SK-N-SH treated with all-trans-retinoic acid at 6 μM for 48 hours (cell line): ENCODE data around the gene SPATA20.

Experiments
- ATAC-seq: fragments of 200-7000 bp; cut with Tn5 transposase; 3 replicates; pipeline ENCODE4 v1.9.1; 2020; ENCODE audit warnings: mild to moderate bottlenecking, moderate library complexity
- BACH2 ChIP-seq: fragments of 250-450 bp; sonication (Bioruptor Pico); IDR thresholded peaks from 2 replicates; pipeline ENCODE4 v1.9.0; 2021; ENCODE audit warnings: mild to moderate bottlenecking, borderline replicate concordance
- CSDC2 ChIP-seq: fragments of 250-450 bp; sonication (Bioruptor Pico); IDR thresholded peaks from 2 replicates; pipeline ENCODE4 v1.5.0; 2020; ENCODE audit warnings: mild to moderate bottlenecking, moderate library complexity
- ESRRG ChIP-seq: fragments of 250-450 bp; sonication (Bioruptor Pico); IDR thresholded peaks from 2 replicates; pipeline ENCODE4 v1.6.1; 2021; ENCODE audit warnings: mild to moderate bottlenecking
- GLIS3 ChIP-seq: fragments of 250-450 bp; sonication (Bioruptor Pico); IDR thresholded peaks from 2 replicates; pipeline ENCODE4 v1.5.0; 2020; ENCODE audit warnings: mild to moderate bottlenecking, moderate library complexity
- PPARA ChIP-seq: fragments of 250-450 bp; sonication (Bioruptor Pico); IDR thresholded peaks from 2 replicates; pipeline ENCODE4 v1.5.0; 2020; ENCODE audit warnings: mild to moderate bottlenecking, borderline replicate concordance
- RARB ChIP-seq: fragments of 250-450 bp; sonication (Bioruptor Pico); IDR thresholded peaks from 2 replicates; pipeline ENCODE4 v1.8.0; 2021; ENCODE audit warnings: mild to moderate bottlenecking, moderate library complexity
- SNAI2 ChIP-seq: fragments of 250-450 bp; sonication (Bioruptor Pico); IDR thresholded peaks from 2 replicates; pipeline ENCODE4 v1.5.0; 2020; ENCODE audit warnings: mild to moderate bottlenecking, moderate library complexity
- TCF4 ChIP-seq: fragments of 250-450 bp; sonication (Bioruptor Pico); IDR thresholded peaks from 2 replicates; pipeline ENCODE4 v1.8.0; 2021; ENCODE audit warnings: mild to moderate bottlenecking, moderate library complexity, borderline replicate concordance
- TOX ChIP-seq: fragments of 250-450 bp; sonication (Bioruptor Pico); IDR thresholded peaks from 2 replicates; pipeline ENCODE4 v1.8.0; 2021; ENCODE audit warnings: mild to moderate bottlenecking, moderate library complexity, borderline replicate concordance
- ZC3H10 ChIP-seq: fragments of 250-450 bp; sonication (Bioruptor Pico); IDR thresholded peaks from 2 replicates; pipeline ENCODE4 v1.5.1; 2021; ENCODE audit warnings: mild to moderate bottlenecking, moderate library complexity
- ZFP3 ChIP-seq: fragments of 250-450 bp; sonication (Bioruptor Pico); IDR thresholded peaks from 2 replicates; pipeline ENCODE4 v1.5.0; 2020; ENCODE audit warnings: mild to moderate bottlenecking, moderate library complexity
- ZFP30 ChIP-seq: fragments of 450-650 bp; formaldehyde crosslinking; IDR thresholded peaks from 2 replicates; pipeline ENCODE4 v1.5.0; 2022; ENCODE audit warnings: mild to moderate bottlenecking, moderate library complexity
- ZNF565 ChIP-seq: fragments of 450-650 bp; formaldehyde crosslinking; conservative IDR thresholded peaks from 2 replicates; pipeline ENCODE4 v1.5.0; 2020; ENCODE audit warnings: low read depth, mild to moderate bottlenecking, moderate library complexity
- ZNF70 ChIP-seq: fragments of 450-650 bp; formaldehyde crosslinking; IDR thresholded peaks from 2 replicates; pipeline ENCODE4 v1.5.0; 2020; ENCODE audit warnings: mild to moderate bottlenecking, moderate library complexity
- ZNF8 ChIP-seq: fragments of 450-650 bp; formaldehyde crosslinking; IDR thresholded peaks from 2 replicates; pipeline ENCODE4 v1.5.0; 2020; ENCODE audit warnings: mild to moderate bottlenecking, moderate library complexity
- TF ChIP-seq, protein P1 (sequence below): fragments of 250-450 bp; sonication (Bioruptor Pico); IDR thresholded peaks from 2 replicates; pipeline ENCODE4 v1.5.1; 2021; ENCODE audit warnings: mild to moderate bottlenecking, moderate library complexity
- TF ChIP-seq, protein P2 (sequence below): fragments of 250-450 bp; sonication (Bioruptor Pico); IDR thresholded peaks from 2 replicates; pipeline ENCODE4 v1.8.0; 2021; ENCODE audit warnings: low read depth, mild to moderate bottlenecking, moderate library complexity, borderline replicate concordance
- TF ChIP-seq, protein P3 (sequence below): fragments of 250-450 bp; sonication (Bioruptor Pico); IDR thresholded peaks from 2 replicates; pipeline ENCODE4 v1.8.0; 2020; ENCODE audit warnings: mild to moderate bottlenecking, moderate library complexity, borderline replicate concordance
- TF ChIP-seq, protein P4 (sequence below): fragments of 250-450 bp; sonication (Bioruptor Pico); IDR thresholded peaks from 2 replicates; pipeline ENCODE4 v1.5.0; 2020; ENCODE audit warnings: mild to moderate bottlenecking, moderate library complexity
- TF ChIP-seq, protein P5 (sequence below): fragments of 250-450 bp; sonication (Bioruptor Pico); IDR thresholded peaks from 2 replicates; pipeline ENCODE4 v1.5.1; 2020; ENCODE audit warnings: low read depth, mild to moderate bottlenecking, moderate library complexity

SPATA20 gene

DNA sequence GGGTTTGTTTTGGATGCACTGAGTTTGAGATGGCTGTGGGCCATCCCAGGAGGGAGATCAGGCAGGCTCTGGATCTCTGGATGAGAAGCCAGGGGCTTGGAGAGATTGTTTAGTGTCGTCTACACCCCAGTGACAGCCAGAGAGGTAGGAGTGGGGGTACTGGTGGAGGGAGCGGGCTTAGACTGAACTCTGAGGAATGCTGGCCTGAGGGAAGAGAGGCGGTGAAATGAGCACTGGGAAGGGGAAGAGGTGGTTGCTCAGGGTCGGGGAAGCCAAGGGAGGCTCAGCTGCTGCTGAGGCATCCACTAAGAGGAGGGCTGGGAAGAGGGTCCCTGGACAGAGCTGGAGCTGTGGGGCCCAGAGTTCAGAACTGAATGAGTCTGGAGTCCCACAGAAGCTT is 37.1 kb downstream of the SPATA20 start:
- ATAC-seq, result no peak
- TF ChIP-seq PPARA (CRISPR knock-in tag), result no peak
- no peak for TF ChIP-seq ZNF565
- TF ChIP-seq ZFP3 (CRISPR knock-in tag), result no peak
- TF ChIP-seq, protein P1, sequence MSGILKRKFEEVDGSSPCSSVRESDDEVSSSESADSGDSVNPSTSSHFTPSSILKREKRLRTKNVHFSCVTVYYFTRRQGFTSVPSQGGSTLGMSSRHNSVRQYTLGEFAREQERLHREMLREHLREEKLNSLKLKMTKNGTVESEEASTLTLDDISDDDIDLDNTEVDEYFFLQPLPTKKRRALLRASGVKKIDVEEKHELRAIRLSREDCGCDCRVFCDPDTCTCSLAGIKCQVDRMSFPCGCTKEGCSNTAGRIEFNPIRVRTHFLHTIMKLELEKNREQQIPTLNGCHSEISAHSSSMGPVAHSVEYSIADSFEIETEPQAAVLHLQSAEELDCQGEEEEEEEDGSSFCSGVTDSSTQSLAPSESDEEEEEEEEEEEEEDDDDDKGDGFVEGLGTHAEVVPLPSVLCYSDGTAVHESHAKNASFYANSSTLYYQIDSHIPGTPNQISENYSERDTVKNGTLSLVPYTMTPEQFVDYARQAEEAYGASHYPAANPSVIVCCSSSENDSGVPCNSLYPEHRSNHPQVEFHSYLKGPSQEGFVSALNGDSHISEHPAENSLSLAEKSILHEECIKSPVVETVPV (CRISPR knock-in tag), result no peak
- TF ChIP-seq ZFP30, result no peak
- no peak for TF ChIP-seq SNAI2 (CRISPR knock-in tag)
- TF ChIP-seq ZC3H10 (CRISPR knock-in tag), result no peak
- TF ChIP-seq ZNF8 (CRISPR knock-in tag), result no peak
- no peak for TF ChIP-seq ESRRG
- TF ChIP-seq ZNF70 (CRISPR knock-in tag), result no peak
- TF ChIP-seq, protein P2, sequence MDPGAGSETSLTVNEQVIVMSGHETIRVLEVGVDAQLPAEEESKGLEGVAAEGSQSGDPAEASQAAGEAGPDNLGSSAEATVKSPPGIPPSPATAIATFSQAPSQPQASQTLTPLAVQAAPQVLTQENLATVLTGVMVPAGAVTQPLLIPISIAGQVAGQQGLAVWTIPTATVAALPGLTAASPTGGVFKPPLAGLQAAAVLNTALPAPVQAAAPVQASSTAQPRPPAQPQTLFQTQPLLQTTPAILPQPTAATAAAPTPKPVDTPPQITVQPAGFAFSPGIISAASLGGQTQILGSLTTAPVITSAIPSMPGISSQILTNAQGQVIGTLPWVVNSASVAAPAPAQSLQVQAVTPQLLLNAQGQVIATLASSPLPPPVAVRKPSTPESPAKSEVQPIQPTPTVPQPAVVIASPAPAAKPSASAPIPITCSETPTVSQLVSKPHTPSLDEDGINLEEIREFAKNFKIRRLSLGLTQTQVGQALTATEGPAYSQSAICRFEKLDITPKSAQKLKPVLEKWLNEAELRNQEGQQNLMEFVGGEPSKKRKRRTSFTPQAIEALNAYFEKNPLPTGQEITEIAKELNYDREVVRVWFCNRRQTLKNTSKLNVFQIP, result no peak
- no peak for TF ChIP-seq CSDC2 (CRISPR knock-in tag)
- no peak for TF ChIP-seq RARB (CRISPR knock-in tag)

DNA sequence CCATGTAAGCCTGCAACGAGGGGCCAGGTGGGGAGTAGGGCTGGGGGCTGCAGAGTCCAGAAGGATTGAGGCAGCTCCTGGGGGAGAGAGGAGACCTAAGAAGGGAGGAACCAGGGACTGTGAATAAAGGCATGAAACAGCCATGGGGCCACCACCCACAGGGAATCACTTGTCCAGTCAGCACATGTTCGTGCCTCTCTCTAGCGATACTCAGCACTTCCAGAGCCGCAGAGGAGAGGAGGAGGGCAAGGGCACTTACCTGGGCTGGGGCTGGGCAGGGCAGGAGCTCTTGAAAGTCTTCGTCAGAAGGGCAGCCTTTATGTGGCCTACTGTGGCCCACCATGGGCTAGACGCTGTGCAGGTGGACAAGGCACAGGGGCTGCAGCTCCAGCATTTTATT is 37.8 kb downstream of the SPATA20 start:
- TF ChIP-seq RARB (CRISPR knock-in tag) (no peak), GLIS3 (CRISPR knock-in tag) (no peak), PPARA (CRISPR knock-in tag) (no peak), TCF4 (no peak), ZNF70 (CRISPR knock-in tag) (no peak), ZNF8 (CRISPR knock-in tag) (no peak), ZNF565 (no peak), ZFP30 (no peak), ZC3H10 (CRISPR knock-in tag) (no peak), BACH2 (CRISPR knock-in tag) (no peak), ESRRG (no peak), SNAI2 (CRISPR knock-in tag) (no peak), TOX (no peak)
- TF ChIP-seq, protein P3, sequence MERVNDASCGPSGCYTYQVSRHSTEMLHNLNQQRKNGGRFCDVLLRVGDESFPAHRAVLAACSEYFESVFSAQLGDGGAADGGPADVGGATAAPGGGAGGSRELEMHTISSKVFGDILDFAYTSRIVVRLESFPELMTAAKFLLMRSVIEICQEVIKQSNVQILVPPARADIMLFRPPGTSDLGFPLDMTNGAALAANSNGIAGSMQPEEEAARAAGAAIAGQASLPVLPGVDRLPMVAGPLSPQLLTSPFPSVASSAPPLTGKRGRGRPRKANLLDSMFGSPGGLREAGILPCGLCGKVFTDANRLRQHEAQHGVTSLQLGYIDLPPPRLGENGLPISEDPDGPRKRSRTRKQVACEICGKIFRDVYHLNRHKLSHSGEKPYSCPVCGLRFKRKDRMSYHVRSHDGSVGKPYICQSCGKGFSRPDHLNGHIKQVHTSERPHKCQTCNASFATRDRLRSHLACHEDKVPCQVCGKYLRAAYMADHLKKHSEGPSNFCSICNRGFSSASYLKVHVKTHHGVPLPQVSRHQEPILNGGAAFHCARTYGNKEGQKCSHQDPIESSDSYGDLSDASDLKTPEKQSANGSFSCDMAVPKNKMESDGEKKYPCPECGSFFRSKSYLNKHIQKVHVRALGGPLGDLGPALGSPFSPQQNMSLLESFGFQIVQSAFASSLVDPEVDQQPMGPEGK (CRISPR knock-in tag), result no peak
- TF ChIP-seq, protein P2, result no peak
- TF ChIP-seq, protein P1 (CRISPR knock-in tag), result no peak
- TF ChIP-seq, protein P4, sequence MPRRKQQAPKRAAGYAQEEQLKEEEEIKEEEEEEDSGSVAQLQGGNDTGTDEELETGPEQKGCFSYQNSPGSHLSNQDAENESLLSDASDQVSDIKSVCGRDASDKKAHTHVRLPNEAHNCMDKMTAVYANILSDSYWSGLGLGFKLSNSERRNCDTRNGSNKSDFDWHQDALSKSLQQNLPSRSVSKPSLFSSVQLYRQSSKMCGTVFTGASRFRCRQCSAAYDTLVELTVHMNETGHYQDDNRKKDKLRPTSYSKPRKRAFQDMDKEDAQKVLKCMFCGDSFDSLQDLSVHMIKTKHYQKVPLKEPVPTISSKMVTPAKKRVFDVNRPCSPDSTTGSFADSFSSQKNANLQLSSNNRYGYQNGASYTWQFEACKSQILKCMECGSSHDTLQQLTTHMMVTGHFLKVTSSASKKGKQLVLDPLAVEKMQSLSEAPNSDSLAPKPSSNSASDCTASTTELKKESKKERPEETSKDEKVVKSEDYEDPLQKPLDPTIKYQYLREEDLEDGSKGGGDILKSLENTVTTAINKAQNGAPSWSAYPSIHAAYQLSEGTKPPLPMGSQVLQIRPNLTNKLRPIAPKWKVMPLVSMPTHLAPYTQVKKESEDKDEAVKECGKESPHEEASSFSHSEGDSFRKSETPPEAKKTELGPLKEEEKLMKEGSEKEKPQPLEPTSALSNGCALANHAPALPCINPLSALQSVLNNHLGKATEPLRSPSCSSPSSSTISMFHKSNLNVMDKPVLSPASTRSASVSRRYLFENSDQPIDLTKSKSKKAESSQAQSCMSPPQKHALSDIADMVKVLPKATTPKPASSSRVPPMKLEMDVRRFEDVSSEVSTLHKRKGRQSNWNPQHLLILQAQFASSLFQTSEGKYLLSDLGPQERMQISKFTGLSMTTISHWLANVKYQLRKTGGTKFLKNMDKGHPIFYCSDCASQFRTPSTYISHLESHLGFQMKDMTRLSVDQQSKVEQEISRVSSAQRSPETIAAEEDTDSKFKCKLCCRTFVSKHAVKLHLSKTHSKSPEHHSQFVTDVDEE, result no peak
- TF ChIP-seq, protein P5, sequence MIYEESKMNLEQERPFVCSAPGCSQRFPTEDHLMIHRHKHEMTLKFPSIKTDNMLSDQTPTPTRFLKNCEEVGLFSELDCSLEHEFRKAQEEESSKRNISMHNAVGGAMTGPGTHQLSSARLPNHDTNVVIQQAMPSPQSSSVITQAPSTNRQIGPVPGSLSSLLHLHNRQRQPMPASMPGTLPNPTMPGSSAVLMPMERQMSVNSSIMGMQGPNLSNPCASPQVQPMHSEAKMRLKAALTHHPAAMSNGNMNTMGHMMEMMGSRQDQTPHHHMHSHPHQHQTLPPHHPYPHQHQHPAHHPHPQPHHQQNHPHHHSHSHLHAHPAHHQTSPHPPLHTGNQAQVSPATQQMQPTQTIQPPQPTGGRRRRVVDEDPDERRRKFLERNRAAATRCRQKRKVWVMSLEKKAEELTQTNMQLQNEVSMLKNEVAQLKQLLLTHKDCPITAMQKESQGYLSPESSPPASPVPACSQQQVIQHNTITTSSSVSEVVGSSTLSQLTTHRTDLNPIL (CRISPR knock-in tag), result no peak
- no peak for ATAC-seq
